Measurements from ENCODE around the gene ZNF442. TPM values are rescaled to one million over a fixed set of nuclear protein-coding genes. Genes with fewer than 3 reads are reported as not detected.
"Not testable (repeated sequence)": the region's sequence is repeated elsewhere in the genome, so short reads cannot be mapped to it uniquely, and the experiment has no call there.

Gene ZNF442
- total RNA-seq, 1 donor = 1.3 TPM

- no peak overlapping the region for H3K4me3 ChIP-seq (ENCODE audit: low read depth, low read length)
- no peak for TF ChIP-seq CTCF (IDR thresholded peaks at IDR 0.05; ENCODE audit: insufficient read depth, low read depth, low read length)
- DNase-seq (ENCODE audit: low read depth) = no peak
These were observed 46.6 kb downstream of the ZNF442 start for GRCh38 chr19:12318782-12319413.

GRCh38 chr19:12314553-12314952 lies 50.9 kb downstream of the ZNF442 start:
- no peak overlapping the region for H3K4me3 ChIP-seq (ENCODE audit: low read depth, low read length)
- no peak for DNase-seq (ENCODE audit: low read depth)
- TF ChIP-seq CTCF (IDR thresholded peaks at IDR 0.05; ENCODE audit: insufficient read depth, low read depth, low read length) = no peak

GRCh38 chr19:12308891-12309290 lies 56.6 kb downstream of the ZNF442 start:
- DNase-seq (ENCODE audit: low read depth) = not testable (repeated sequence)

More at GRCh38 chr19:12308891-12309290, 56.6 kb downstream of the ZNF442 start:
- not testable (repeated sequence) for H3K4me3 ChIP-seq (ENCODE audit: low read depth, low read length)

Small RNA genes lying within 50 kb of the gene (small RNA-seq; reads per million reads assigned to genes)
- gene RPS29P23 = not detected

Other genes with a start within 250 kb of the ZNF442 start
- 3.5 and 6.0 TPM in 2 replicates for gene ZNF20, start 225.3 kb downstream of the ZNF442 start, total RNA-seq
- 10.3 and 14.7 TPM in 2 replicates for gene ZNF625, start 208.9 kb downstream of the ZNF442 start, total RNA-seq
- 5.2 and 8.2 TPM in 2 replicates for gene ZNF136, start 202.6 kb downstream of the ZNF442 start, total RNA-seq
- 5.2 and 5.5 TPM in 2 replicates for gene ZNF44, start 70.8 kb downstream of the ZNF442 start, total RNA-seq
- 0.64 and 1.7 TPM in 2 replicates for gene ZNF563, start 32.0 kb downstream of the ZNF442 start, total RNA-seq
- gene ZNF799, start 35.6 kb upstream of the ZNF442 start, total RNA-seq = 1.6 and 3.5 TPM in 2 replicates
- gene ZNF443, start 75.3 kb upstream of the ZNF442 start, total RNA-seq = 1.3 and 3.5 TPM in 2 replicates
- 1.9 and 3.0 TPM in 2 replicates for gene ZNF709, start 119.1 kb upstream of the ZNF442 start, total RNA-seq
- 6.0 and 6.4 TPM in 2 replicates for gene ZNF564, start 185.8 kb upstream of the ZNF442 start, total RNA-seq
- gene ZNF490, start 245.1 kb upstream of the ZNF442 start, total RNA-seq = 5.2 and 7.8 TPM in 2 replicates
- 17.4 and 20.3 TPM in 2 replicates for gene ZNF791, start 245.2 kb upstream of the ZNF442 start, total RNA-seq